ENCODE data around the gene CCR3.

GRCh38 chr3:46296826-46297225, 54.6 kb downstream of the CCR3 start:
- TF ChIP-seq CTCF (IDR thresholded peaks at IDR 0.05; ENCODE audit: borderline replicate concordance, extremely low read depth, low read length, poor library complexity, severe bottlenecking) (no peak), EZH2 (IDR thresholded peaks at IDR 0.05; ENCODE audit: borderline replicate concordance, low read depth, low read length, severe bottlenecking) (no peak)

All from DND-41 (cell line).